Esophagus squamous epithelium (tissue), 5 donors: ENCODE results near the gene HPGDS. TPM values are rescaled to one million over a fixed set of nuclear protein-coding genes. Genes with fewer than 3 reads are reported as not detected.
"Not testable (repeated sequence)": the region's sequence is repeated elsewhere in the genome, so short reads cannot be mapped to it uniquely, and the experiment has no call there.

Experiments used
- DNase-seq: peaks from one replicate; lab custom pipeline; 2025; lab: John Stamatoyannopoulos, UW
- H3K27ac ChIP-seq, 4 donors: fragments of 200-600 bp; sonication (generic); one replicate each; pipeline ENCODE4 v1.5.1; 2016 to 2019; ENCODE audit warnings: mild to moderate bottlenecking in 1 of 4
- H3K27me3 ChIP-seq, 4 donors: fragments of 200-600 bp; sonication (generic); 1 replicate in 3 of 4; 2 replicates in 1 of 4; pipeline versions ENCODE4 v1.5.1 to v1.6.0; 2017 to 2021; ENCODE audit warnings: antibody characterized with exemption in 1 of 4
- H3K36me3 ChIP-seq, 3 donors: fragments of 200-600 bp; sonication (generic); one replicate each; pipeline ENCODE4 v1.5.1; 2016 to 2019
- H3K4me1 ChIP-seq, 3 donors: fragments of 200-600 bp; sonication (generic); one replicate each; pipeline ENCODE4 v1.5.1; 2017 to 2019
- H3K4me3 ChIP-seq, 4 donors: fragments of 200-600 bp; sonication (generic); 1 replicate in 3 of 4; 2 replicates in 1 of 4; pipeline ENCODE4 v1.5.1; 2016 to 2019; ENCODE audit warnings: mild to moderate bottlenecking in 2 of 4, moderate library complexity in 1 of 4
- H3K9me3 ChIP-seq, 3 donors: fragments of 200-600 bp; sonication (generic); one replicate each; pipeline ENCODE4 v1.5.1; 2016 to 2019
- CTCF ChIP-seq, 6 experiments: fragments of 450-650 bp in 4 of 6; fragments of 200-600 bp in 2 of 6; sonication (generic) in 2 of 6; IDR thresholded peaks; one replicate each; pipeline ENCODE4 v1.5.1; 2016 to 2019; ENCODE audit warnings: antibody characterized with exemption in 6 of 6, mild to moderate bottlenecking in 4 of 6, moderate library complexity in 4 of 6
- POLR2A ChIP-seq, 4 donors: fragments of 450-650 bp; IDR thresholded peaks; one replicate each; pipeline ENCODE4 v1.6.1; 2017; ENCODE audit warnings: antibody characterized with exemption in 4 of 4, mild to moderate bottlenecking in 4 of 4, moderate library complexity in 3 of 4
- WGBS, 2 donors: methylation state at CpG; one replicate each; pipeline ENCODE4 v1.1.5; 2018; 5-methylcytosine and 5-hydroxymethylcytosine counted together
- intact Hi-C: fragments of 100-400 bp; cut with DNase I; formaldehyde crosslinking; loops from one replicate; pipeline ENCODE4 v1.15.0; 2022
- total RNA-seq, 4 donors: library from RNA; depleted of rRNA; stranded (reverse); fragments of >200 nt; gene quantifications; one replicate each; pipeline ENCODE4 v1.1.0, GENCODE V29; 2016
- donor health status: DM: yes; HTN: yes; CAD: no.

The HPGDS gene
- total RNA-seq, result 1 to 10 TPM in 1 of 4 donors, under 1 TPM in 2, not detected in 1; 0.13 to 5.5 (median 0.15) TPM

DNA sequence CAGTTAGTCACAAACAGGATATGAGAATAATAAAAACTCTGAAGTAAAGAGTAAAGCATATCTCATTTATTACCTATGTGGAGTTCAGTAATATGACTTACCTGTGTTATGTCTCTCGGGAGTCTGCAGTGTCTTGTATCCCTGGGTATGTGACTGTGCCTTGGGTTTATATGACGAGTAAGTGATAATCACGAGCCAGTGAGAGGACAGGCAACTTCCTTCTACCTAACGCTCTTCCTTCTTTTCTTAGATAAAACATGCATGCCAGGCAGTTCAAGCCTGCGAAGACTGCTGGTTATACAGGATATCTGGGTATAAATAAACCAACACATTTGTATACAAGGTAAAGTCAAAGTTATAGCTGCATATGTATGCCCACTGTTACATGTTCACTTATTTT, at the start of gene HPGDS:
Gene HPGDS (minus strand): TSS at position 143 of the 400 bp plus-strand sequence. CDS start 8,207 bp downstream, outside the sequence.
- intact Hi-C loops, result no loop called here
- Histone ChIP-seq H3K4me3 (peak within 1 kb of the TSS in 1 of 4 donors; percentile 0), H3K4me1 (peaks cover 0 to 5% (median 0%) of the 10 kb centered on the region in 3 donors), H3K27me3 (no peaks in the 10 kb centered on the region), H3K9me3 (no peaks in the 10 kb centered on the region), H3K27ac (no peak within 1 kb of the TSS), H3K36me3 (no peaks in the 10 kb centered on the region)
- WGBS, 2 donors, result 69 to 81% methylated on average over 5 of the region's 5 CpGs
- DNase-seq, result no peak
- TF ChIP-seq POLR2A (IDR thresholded peaks at IDR 0.05) (no peak), CTCF (IDR thresholded peaks at IDR 0.05) (no peak)

GRCh38 chr4:94390804-94391410, 48.3 kb upstream of the HPGDS start:
- no peaks in the 10 kb centered on the region for H3K36me3 ChIP-seq
- peaks cover 0 to 6% (median 0%) of the 10 kb centered on the region in 4 donors for H3K27me3 ChIP-seq
- no peak overlapping the region for H3K27ac ChIP-seq
- H3K9me3 ChIP-seq, result no peaks in the 10 kb centered on the region
- H3K4me3 ChIP-seq, result no peak overlapping the region
- intact Hi-C loops, result no loop called here
- 80 to 83% methylated on average over 2 of the region's 2 CpGs for WGBS, 2 donors
- no peaks in the 10 kb centered on the region for H3K4me1 ChIP-seq
- TF ChIP-seq POLR2A (IDR thresholded peaks at IDR 0.05) (no peak), CTCF (IDR thresholded peaks at IDR 0.05) (peak in 5 of 6 experiments; percentile 26 to 51 (median 32))
- no peak for DNase-seq

DNA sequence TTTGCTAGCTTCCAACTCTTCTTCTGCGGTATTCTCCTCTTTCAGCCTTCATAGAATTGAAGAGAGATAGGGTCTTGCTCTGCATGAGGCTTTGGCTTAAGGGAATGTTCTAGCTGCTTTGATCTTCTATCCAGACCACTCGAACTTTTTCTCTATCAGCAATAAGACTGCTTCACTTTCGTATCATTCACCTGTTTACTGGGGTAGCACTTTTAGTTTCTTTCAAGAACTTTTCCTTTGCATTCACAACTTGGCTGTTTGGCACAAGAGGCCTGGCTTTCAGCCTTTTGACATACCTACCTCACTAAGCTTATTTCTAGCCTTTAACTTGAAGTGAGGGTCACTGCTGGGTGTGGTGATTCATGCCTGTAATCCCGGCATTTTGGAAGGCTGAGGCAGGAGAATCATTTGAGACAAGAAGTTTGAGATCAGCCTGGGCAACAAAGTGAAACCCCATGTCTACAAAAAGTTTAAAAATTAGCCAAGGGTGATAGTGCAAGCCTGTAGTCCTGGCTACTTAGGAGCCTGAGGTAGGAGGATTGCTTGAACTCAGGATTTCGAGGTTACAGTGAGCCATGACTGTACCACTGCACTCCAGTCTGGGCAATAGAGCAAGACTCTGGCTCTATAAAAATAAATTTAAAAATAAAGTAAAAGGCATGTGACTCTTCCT, 47.1 kb upstream of the HPGDS start:
- WGBS, 2 donors, result 70 to 76% methylated on average over 5 of the region's 5 CpGs
- TF ChIP-seq POLR2A (IDR thresholded peaks at IDR 0.05), result no peak
- H3K36me3 ChIP-seq, result no peaks in the 10 kb centered on the region
- no peak overlapping the region for H3K4me3 ChIP-seq
- no peak overlapping the region for H3K27ac ChIP-seq
- intact Hi-C loops, result no loop called here
- peaks cover 0 to 6% (median 0%) of the 10 kb centered on the region in 4 donors for H3K27me3 ChIP-seq
- no peaks in the 10 kb centered on the region for H3K9me3 ChIP-seq
- no peak for DNase-seq
- no peaks in the 10 kb centered on the region for H3K4me1 ChIP-seq

DNA sequence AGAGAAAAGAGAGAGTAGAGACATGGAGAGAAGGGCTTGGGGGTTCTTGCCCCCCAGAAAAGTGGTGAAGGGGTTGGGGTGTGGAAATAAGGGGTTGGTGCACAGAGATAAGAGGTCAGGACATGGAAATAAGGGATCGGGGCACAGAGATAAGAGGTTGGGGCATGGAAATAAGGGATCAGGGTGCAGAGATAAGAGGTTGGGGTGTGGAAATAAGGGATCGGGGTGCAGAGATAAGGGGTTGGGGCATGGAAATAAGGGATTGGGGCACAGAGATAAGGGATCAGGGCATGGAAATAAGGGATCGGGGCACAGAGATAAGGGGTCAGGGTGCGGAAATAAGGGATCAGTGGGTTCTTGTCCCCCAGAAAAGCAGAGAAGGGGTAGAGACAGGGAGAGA, 45.3 kb upstream of the HPGDS start:
- H3K9me3 ChIP-seq, H3K36me3 ChIP-seq, H3K27me3 ChIP-seq, H3K4me1 ChIP-seq, H3K4me3 ChIP-seq, DNase-seq, H3K27ac ChIP-seq, intact Hi-C loops: not testable (repeated sequence)
- 61 to 83% methylated on average over 4 of the region's 4 CpGs for WGBS, 2 donors

GRCh38 chr4:94385452-94385851, 42.8 kb upstream of the HPGDS start:
- H3K9me3 ChIP-seq, H3K27ac ChIP-seq, H3K4me3 ChIP-seq, H3K4me1 ChIP-seq, H3K27me3 ChIP-seq, intact Hi-C loops, DNase-seq, H3K36me3 ChIP-seq: not testable (repeated sequence)
- WGBS, 2 donors, result 70 to 86% methylated on average over 3 of the region's 3 CpGs

DNA sequence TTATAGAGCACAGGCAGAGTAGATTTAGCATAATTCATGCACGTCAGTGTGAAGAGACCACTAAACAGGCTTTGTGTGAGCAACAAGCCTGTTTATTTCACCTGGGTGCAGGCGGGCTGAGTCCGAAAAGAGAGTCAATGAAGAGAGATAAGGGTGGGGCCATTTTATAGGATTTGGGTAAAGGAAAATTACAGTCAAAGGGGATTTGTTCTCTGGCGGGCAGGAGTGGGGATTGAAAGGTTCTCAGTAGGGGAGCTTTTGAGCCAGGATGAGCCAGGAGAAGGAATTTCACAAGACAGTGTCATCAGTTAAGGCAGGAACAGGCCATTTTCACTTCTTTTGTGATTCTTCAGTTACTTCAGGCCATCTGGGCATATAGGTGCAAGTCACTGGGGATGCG, 40.3 kb upstream of the HPGDS start:
- intact Hi-C loops, DNase-seq, H3K9me3 ChIP-seq, H3K27ac ChIP-seq, H3K4me1 ChIP-seq, H3K4me3 ChIP-seq, H3K36me3 ChIP-seq, H3K27me3 ChIP-seq: not testable (repeated sequence)
- 65 to 74% methylated on average over 5 of the region's 5 CpGs for WGBS, 2 donors

DNA sequence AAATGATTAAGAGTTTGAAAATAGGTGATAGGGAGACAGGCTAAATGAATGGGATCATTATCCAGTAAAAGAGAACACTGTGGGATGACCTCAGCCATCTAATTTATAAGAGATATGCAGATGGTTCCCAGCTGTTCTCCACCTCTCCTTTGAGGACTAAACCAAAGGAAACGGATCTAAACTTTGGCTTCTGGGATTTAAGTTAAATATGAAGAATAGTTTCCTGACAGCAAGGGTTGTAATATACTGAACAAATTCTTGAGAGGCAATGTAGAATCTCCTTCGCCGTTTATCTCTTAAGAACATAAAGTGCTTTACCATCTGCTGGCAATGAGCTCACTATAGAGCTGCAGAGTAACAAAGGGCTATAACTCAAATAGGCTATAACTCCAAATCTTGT, 35.4 kb upstream of the HPGDS start:
- Histone ChIP-seq H3K9me3 (no peaks in the 10 kb centered on the region), H3K27me3 (no peaks in the 10 kb centered on the region), H3K4me3 (no peak overlapping the region), H3K4me1 (no peaks in the 10 kb centered on the region), H3K27ac (no peak overlapping the region), H3K36me3 (no peaks in the 10 kb centered on the region)
- intact Hi-C loops, result no loop called here
- DNase-seq, result no peak
- 59 to 67% methylated on average over 3 of the region's 3 CpGs for WGBS, 2 donors
- TF ChIP-seq CTCF (IDR thresholded peaks at IDR 0.05), result no peak
- TF ChIP-seq POLR2A (IDR thresholded peaks at IDR 0.05), result no peak
